Right lobe of liver (tissue), 4 donors: ENCODE measurements around the gene FRG2B.
"Not testable (repeated sequence)": the region's sequence is repeated elsewhere in the genome, so short reads cannot be mapped to it uniquely, and the experiment has no call there.

Experiments used
- CTCF ChIP-seq, 4 donors: fragments of 200-600 bp in 3 of 4; fragments of 450-650 bp in 1 of 4; IDR thresholded peaks; one replicate each; pipeline versions ENCODE4 v1.5.1 to v1.8.0; 2016 to 2022; ENCODE audit warnings: antibody characterized with exemption in 4 of 4, mild to moderate bottlenecking in 2 of 4
- POLR2A ChIP-seq: fragments of 450-650 bp; IDR thresholded peaks from one replicate; pipeline ENCODE4 v1.6.1; 2017; ENCODE audit warnings: antibody characterized with exemption, mild to moderate bottlenecking
- donor health status: DM: no; HTN: no; CAD: no.
- donor health status: DM: no; HTN: no; CAD: no.
- donor health status: DM: no; HTN: yes; CAD: no.

DNA sequence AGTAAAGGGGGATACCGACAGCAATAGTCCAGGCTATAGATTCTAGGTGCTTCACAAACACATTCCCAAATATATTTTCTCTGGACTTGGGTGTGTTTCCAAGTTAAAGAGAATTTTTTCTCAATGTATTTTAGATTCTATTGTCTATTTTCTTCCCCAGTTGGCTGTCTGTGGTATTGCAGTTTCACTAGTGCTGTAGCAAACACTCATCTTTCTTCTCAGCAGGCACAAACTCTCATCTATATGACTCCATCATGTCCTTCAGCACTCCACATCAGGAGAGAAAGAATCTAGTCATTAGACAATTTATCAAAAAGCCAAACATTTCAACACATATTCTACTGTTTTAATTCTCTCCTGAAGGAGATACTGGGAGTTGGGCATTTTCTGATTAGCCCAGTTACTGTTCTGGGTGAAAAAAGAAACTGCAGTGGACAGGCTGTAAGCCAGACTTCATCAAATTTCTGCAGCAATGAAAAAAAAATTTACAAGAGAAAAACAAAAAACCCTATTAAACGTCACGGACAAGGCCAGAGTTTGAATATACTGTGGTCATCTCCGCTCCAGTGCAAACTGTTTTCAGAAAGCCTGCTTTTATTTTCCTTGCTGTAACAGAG lies 37.1 kb upstream of the FRG2B start:
- TF ChIP-seq CTCF (IDR thresholded peaks at IDR 0.05); POLR2A: not testable (repeated sequence)
